RWPE1 (cell line): Measurements from ENCODE around the gene DISP1.
A peak's percentile ranks its signal among the peaks of the same experiment; 100 is the strongest.

Experiments used
- CTCF ChIA-PET: fragments of 350-600 bp; sonication (Branson Sonifier 250); formaldehyde crosslinking; extraction: SDS; loops from one replicate; lab custom pipeline; 2021; lab: Yijun Ruan, JAX
- POLR2A ChIA-PET: fragments of 400-600 bp; formaldehyde crosslinking; extraction: SDS; loops from one replicate; lab custom pipeline; 2020; ENCODE audit warnings: antibody characterized with exemption; ENCODE audit not compliant: low non-redundant PET; lab: Yijun Ruan, JAX
- DNase-seq: peaks from one replicate; pipeline ENCODE4 v3.0.0; 2012; ENCODE audit warnings: low spot score
- H3K27ac ChIP-seq: fragments of 450-650 bp; 2 replicates; pipeline ENCODE4 v1.5.1; 2017
- CTCF ChIP-seq: fragments of 450-650 bp; conservative IDR thresholded peaks from 2 replicates; pipeline ENCODE4 v1.5.1; 2017; ENCODE audit warnings: low read depth, mild to moderate bottlenecking

Gene DISP1

GRCh38 chr1:222791006-222791710, 23.7 kb upstream of the DISP1 start:
- no peak overlapping the region for H3K27ac ChIP-seq
- DNase-seq = no peak
- no peak for TF ChIP-seq CTCF
- ChIA-PET CTCF (interaction anchor here (0.6 kb wide), 2 partner anchors 133 to 332 kb away, joined by 3 read pairs; no protein-coding TSS in a partner anchor), POLR2A (no interaction called here)

- ChIA-PET POLR2A (no interaction called here), CTCF (interaction anchor here (0.6 to 1.3 kb wide), 4 partner anchors 53 to 569 kb away, joined by 3 to 7 read pairs (median 6); no protein-coding TSS in a partner anchor)
- TF ChIP-seq CTCF = peak; percentile 51
- peak; percentile 59 for DNase-seq
- no peak overlapping the region for H3K27ac ChIP-seq
Observed at GRCh38 chr1:222792744-222793143, 22.1 kb upstream of the DISP1 start.

- no peak for TF ChIP-seq CTCF
- H3K27ac ChIP-seq = no peak overlapping the region
- CTCF ChIA-PET = interaction anchor here (1.9 kb wide), 1 partner anchor 329 kb away, joined by 6 read pairs; no protein-coding TSS in a partner anchor
- POLR2A ChIA-PET = no interaction called here
- DNase-seq = no peak
Observed at GRCh38 chr1:222794656-222795474, 20.0 kb upstream of the DISP1 start.

GRCh38 chr1:222798116-222798515, 16.7 kb upstream of the DISP1 start:
- no peak overlapping the region for H3K27ac ChIP-seq
- CTCF ChIA-PET = interaction anchor here (0.6 to 1.2 kb wide), 3 partner anchors 284 to 295 kb away, joined by 4 to 6 read pairs (median 5); no protein-coding TSS in a partner anchor
- peak; percentile 38 for DNase-seq
- TF ChIP-seq CTCF = no peak
- POLR2A ChIA-PET = interaction anchor here (0.6 kb wide), 1 partner anchor 62 kb away, joined by 3 read pairs; no protein-coding TSS in a partner anchor

- TF ChIP-seq CTCF = no peak
- POLR2A ChIA-PET = no interaction called here
- no peak overlapping the region for H3K27ac ChIP-seq
- CTCF ChIA-PET = interaction anchor here (0.5 to 1.2 kb wide), 3 partner anchors 68 to 291 kb away, joined by 4 to 6 read pairs (median 5); no protein-coding TSS in a partner anchor
- no peak for DNase-seq
Observed at GRCh38 chr1:222798975-222799374, 15.9 kb upstream of the DISP1 start.

GRCh38 chr1:222801067-222801466, 13.8 kb upstream of the DISP1 start:
- no peak for DNase-seq
- CTCF ChIA-PET = no interaction called here
- POLR2A ChIA-PET = interaction anchor here (0.6 kb wide), 1 partner anchor 1059 kb away, joined by 3 read pairs; no protein-coding TSS in a partner anchor

More at GRCh38 chr1:222801067-222801466, 13.8 kb upstream of the DISP1 start:
- no peak overlapping the region for H3K27ac ChIP-seq
- TF ChIP-seq CTCF = no peak
